WI38 (cell line): ENCODE results near the gene SLC25A14.
"Not testable (repeated sequence)": the region's sequence is repeated elsewhere in the genome, so short reads cannot be mapped to it uniquely, and the experiment has no call there.

Experiments used
- H3K4me3 ChIP-seq: 2 replicates; pipeline ENCODE4 v1.5.1; 2011; ENCODE audit warnings: low read depth, mild to moderate bottlenecking, control low read depth, low read length
- CTCF ChIP-seq: IDR thresholded peaks from 2 replicates; pipeline ENCODE4 v1.5.1; 2012; ENCODE audit warnings: low read depth, mild to moderate bottlenecking, control low read depth, low read length

The SLC25A14 gene

GRCh38 chrX:130301405-130301804 lies 38.3 kb upstream of the SLC25A14 start:
- H3K4me3 ChIP-seq: no peak overlapping the region
- no peak for TF ChIP-seq CTCF

DNA sequence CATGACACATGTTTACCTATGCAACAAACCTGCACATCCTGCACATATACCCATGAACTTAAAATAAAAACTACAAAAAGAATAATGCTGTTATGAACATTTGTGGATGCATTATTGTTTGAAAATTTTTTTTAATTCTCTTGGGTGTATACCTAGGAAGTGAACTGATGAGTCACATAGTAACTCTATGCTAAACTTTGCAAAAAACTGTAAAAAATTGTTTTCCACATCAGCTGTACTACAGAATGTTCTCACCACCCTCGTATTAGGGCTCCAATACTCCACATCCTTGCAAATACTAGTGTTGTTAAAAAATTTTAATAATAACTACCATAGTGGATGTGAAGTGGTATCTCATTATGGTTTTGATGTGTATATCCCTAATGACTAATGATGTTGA lies 37.7 kb upstream of the SLC25A14 start:
- H3K4me3 ChIP-seq: no peak overlapping the region
- no peak for TF ChIP-seq CTCF

- no peak overlapping the region for H3K4me3 ChIP-seq
- TF ChIP-seq CTCF: no peak
Observed at GRCh38 chrX:130304587-130305368, 34.9 kb upstream of the SLC25A14 start.

GRCh38 chrX:130319886-130320285 lies 19.8 kb upstream of the SLC25A14 start:
- H3K4me3 ChIP-seq: not testable (repeated sequence)

DNA sequence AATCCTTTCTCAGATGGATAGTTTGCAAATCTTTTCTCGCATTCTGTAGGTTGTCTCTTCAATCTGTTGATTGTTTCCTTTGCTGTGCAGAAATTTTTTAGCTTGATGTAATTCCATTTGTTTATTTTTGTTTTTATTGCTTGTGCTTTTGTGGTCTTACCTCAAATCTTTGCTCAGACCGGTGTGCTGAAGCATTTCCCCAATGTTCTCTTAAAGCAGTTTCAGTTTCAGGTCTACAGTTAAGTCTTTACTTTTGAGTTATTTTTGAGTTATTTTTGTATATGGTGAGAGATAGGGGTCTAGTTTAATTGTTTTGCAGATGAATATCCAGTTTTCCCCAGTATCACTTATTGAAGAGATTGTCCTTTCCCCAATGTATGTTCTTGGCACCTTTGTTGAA lies 18.2 kb upstream of the SLC25A14 start:
- no peak overlapping the region for H3K4me3 ChIP-seq
- TF ChIP-seq CTCF: no peak

GRCh38 chrX:130330146-130330545 lies 9.6 kb upstream of the SLC25A14 start:
- TF ChIP-seq CTCF: no peak
- H3K4me3 ChIP-seq: no peak overlapping the region

GRCh38 chrX:130330706-130331105 lies 9.0 kb upstream of the SLC25A14 start:
- no peak overlapping the region for H3K4me3 ChIP-seq
- TF ChIP-seq CTCF: no peak

- no peak overlapping the region for H3K4me3 ChIP-seq
- no peak for TF ChIP-seq CTCF
Observed at GRCh38 chrX:130336531-130336930, 3.2 kb upstream of the SLC25A14 start.

DNA sequence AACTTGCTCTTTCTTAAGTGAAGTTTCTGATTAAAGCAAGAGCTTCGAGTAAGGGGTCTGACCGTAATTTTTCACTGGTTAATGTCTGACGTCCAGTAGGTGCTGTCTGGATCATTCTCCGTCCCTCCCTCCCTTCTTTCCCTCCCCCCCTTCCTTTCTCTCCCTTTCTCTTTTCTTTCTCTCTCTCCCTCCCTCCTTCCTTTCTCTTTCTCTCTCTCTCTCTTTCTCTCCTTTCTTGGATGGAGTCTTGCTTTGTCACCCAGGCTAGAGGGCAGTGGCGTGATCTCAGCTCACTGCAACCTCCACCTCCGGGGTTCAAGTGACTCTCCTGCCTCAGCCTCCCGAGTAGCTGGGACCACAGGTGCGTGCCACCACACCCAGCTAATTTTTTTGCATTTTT lies 850 bp upstream of the SLC25A14 start:
- peak overlapping the region; percentile 72; the same call in 1 of the 2 replicates for H3K4me3 ChIP-seq
